GM21526 (cell line): ENCODE results near the gene PRKAB2.
"Not testable (repeated sequence)": the region's sequence is repeated elsewhere in the genome, so short reads cannot be mapped to it uniquely, and the experiment has no call there.

Source experiments
- ATAC-seq: cut with Tn5 transposase; IDR thresholded peaks from one replicate; pipeline ENCODE4 v1.9.1; 2021; ENCODE audit warnings: moderate library complexity; ENCODE audit not compliant: unreplicated experiment, low FRiP score

PRKAB2 gene, protein sequence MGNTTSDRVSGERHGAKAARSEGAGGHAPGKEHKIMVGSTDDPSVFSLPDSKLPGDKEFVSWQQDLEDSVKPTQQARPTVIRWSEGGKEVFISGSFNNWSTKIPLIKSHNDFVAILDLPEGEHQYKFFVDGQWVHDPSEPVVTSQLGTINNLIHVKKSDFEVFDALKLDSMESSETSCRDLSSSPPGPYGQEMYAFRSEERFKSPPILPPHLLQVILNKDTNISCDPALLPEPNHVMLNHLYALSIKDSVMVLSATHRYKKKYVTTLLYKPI

GRCh38 chr1:147172168-147173016 lies at the start of gene PRKAB2:
PRKAB2 (minus strand) TSS chr1:147172470; CDS start chr1:147172144, 326 bp downstream.
- ATAC-seq = peak; percentile 90

- ATAC-seq = no peak
Observed at GRCh38 chr1:147218606-147219005, 46.3 kb upstream of the PRKAB2 start.

DNA sequence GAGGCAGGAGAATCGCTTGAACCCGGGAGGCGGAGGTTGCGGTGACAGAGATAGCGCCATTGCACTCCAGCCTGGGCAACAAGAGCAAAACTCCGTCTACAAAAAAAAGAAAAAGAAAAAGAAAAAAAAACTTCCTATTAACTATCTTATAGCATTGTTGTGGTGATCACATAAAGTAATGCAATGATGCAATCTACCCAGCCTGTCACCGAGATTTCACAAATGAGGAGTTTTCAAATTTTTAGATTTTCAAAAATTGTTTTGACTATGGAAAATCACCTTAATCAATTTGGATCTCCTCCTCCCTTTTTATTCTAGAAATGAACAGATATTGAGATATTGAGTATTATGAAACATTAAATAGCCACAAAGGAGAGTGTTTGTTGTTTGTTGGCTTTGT lies 44.9 kb upstream of the PRKAB2 start:
- no peak for ATAC-seq

DNA sequence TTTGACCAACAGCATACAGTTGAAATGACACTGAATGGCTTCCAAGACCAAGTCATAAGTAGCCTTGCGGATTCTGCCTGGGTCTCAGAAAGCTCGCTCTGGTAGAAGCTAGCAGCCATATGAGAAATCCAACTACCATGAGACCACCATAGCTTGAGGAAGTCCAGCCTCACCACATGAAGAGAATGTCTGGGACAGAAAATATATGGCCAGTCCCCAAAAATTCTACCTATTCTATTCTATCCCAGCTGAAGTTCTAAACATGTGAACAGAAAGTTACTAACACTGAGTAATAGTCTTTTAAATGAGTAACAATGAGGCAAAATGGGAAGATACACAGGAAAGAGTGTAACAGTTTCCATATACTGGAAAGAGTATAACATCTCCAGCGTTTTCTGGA lies 43.9 kb upstream of the PRKAB2 start:
- ATAC-seq = no peak

- no peak for ATAC-seq
Observed at GRCh38 chr1:147215540-147215916, 43.3 kb upstream of the PRKAB2 start.

DNA sequence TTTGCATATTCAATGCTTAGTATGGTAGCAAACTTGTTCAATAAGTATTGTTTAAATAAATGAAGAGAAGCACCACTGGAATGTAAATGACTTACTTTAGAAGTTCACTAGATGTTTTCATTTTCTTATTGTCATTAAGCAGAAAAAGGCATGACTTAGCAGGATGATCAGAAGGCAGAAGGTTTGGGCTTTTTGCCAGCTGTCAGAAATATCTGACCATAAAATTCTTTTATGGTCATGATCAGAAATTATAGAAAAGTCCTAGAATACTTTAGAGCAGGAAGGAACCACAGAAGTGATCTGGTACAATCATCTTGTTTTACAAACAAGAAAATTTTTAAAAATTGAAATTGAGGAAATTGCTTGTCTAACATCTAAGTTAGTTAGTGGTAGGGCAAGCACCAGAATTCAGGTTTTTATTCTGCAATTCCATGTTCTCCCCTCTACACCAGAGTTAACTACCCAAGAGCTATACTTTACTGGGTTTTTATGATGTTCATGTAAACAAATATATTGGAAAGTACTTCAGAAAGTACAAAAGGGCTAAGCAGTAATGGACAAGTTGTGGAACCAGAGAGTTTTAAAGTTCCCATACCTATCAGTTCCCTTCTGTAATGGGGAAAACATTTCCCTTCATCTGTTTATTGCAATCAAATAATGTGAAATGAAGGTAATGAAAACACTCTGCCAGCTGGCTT lies 42.7 kb upstream of the PRKAB2 start:
- ATAC-seq = no peak

GRCh38 chr1:147214325-147214724 lies 42.1 kb upstream of the PRKAB2 start:
- no peak for ATAC-seq

DNA sequence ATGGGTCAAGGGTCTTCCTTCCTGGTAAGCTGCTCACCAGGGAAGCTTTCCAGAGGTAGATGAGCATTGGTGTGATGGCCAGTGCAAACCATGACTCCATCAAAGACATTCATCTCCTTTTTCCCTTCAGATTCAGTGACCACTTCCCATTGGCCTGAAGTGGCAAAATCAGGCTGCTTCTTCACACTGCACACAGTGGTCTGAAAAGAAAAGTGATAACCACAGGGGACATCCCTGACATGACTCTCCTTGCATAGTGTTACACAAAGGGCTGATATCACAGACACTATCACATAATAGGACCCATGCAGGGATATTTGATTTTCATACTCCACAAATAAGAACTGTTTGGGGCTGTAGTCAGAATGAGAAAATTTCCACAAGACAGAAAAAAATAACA lies 41.0 kb upstream of the PRKAB2 start:
- ATAC-seq = no peak

GRCh38 chr1:147211577-147211976 lies 39.3 kb upstream of the PRKAB2 start:
- no peak for ATAC-seq

- ATAC-seq = no peak
Observed at GRCh38 chr1:147210987-147211386, 38.7 kb upstream of the PRKAB2 start.

DNA sequence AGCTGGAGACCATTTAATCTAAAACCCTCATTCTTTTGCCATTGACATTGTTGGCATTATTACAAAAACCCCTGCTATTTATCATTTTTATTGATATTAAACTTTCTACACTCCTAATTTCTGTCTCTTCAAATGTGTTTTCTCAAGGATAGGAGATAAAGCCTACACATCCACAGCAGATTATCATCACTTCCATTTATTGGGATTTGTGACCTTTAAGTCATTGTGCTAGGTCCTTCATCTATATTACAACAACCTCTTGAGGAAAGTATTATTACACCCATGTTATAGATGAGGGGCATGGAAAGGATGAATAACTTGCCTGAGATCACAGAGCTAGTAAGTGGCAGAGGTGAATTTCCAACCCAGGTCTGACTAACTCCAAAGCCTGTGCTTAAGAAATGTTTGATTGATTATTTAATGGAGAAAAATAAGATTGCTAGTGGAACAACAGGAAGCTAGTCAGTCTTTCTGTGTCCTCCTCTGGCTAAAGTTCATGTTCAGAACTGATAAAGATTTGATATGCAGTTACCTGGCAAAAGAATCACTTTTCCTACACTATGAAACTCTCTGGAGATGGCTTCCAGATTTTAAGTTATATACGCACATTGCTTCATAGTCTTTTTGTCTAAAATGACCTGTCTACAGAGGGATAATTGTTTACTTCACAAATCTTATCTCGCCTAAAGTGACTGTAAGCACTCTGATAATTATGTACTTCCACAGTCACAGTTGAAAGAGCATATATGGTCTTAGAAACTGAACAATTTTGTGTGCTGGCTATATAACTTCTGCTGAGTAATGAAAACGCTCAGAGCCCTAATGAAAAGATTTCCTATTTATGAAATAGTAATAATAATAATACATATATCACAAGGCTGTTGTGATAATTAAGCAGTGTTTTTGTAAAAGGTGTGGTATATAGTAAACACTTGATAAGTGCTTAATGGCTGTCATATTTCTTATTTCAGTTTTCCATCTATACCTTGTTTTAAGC lies 37.9 kb upstream of the PRKAB2 start:
- ATAC-seq = no peak

GRCh38 chr1:147208619-147209018 lies 36.3 kb upstream of the PRKAB2 start:
- ATAC-seq = no peak

DNA sequence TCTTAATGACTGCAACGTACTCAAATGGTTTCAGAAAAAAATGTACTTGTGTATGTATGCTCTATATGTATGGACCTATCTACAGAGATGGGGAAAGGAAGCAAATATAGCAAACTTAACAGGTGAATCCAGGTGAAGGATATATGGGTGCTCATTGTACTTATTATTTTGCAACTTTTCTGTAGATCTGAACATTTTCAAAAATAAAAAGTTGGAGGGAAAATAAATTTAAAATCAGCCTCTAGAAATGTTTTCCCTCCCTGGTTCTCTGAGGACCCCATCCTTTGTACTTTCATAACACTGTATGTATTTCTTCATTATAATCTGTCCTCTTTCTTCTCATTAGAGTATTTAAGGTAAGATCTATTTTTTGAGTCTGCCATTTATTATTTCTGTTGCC lies 34.9 kb upstream of the PRKAB2 start:
- ATAC-seq = no peak

DNA sequence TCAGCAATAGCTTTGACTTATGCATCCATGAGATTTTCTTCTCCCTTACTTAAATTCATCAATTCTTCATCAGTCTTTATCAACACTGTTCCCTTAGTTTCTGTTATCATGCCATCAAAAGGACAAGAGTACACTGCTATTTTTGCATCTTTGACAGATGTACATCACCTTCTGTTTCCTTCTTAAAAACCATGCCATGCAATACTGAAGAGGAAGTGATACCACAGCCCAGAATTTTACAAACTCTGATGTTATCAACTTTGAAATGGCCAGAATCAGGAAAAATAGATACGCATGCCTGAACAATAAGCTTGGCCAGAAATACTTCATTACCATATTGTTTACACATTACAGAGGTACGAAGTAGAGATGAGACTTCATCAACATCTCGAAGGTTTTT lies 31.8 kb upstream of the PRKAB2 start:
- ATAC-seq = no peak

DNA sequence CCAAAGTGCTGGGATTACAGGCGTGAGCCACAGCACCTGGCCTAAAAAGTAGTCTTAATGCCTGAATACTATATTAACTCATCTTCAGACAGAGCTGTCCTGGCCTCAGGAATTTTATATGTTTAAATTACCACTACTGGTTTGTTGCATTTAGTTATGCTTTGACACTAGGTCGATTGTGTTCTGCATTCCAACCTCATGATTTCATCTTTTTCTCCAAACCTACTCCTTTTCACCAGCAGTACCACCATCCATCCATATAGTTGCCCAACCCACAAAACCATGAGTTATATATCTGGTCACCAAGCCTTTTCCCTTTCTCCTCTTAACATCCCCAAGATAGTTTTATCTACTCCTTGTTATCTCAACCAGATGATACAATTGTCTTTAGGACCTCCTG lies 30.3 kb upstream of the PRKAB2 start:
- ATAC-seq = no peak

DNA sequence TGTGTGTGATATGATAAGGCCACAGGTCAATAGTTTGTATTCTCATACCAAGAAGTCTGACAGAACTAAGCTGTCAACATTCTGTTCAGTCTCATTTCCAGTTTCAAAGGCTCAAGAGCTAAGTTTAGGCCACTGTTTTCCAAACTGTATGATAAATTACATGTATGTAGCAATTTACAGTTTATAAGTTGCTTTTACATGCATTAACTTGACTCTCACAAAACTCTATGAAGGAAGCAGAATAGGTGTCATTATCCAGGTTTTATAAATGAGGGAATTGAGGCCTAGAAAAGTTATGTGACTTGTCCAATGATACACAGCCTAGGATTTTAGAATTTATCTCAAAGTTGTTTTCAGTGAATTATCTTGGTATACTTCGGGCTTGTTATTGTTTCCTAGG lies 29.5 kb upstream of the PRKAB2 start:
- ATAC-seq = no peak

DNA sequence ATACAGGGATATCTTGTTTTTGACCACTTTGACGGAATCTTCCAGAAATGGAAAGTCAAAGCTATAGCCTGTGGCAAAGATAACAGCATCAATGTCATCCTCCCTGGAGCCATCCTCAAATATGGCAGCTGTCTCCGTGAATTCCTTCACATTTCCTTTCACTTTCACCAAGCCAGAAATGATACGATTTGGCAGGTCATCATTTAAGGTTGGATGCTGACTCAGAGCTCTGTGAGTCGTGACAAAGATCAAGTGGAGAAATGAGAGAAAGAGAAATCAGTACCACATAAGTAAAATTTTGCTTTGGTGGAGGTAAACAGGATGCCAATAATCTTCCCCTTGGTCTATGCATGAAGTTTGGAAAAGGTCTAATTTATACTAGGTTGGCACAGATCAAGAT lies 29.0 kb upstream of the PRKAB2 start:
- ATAC-seq = no peak

DNA sequence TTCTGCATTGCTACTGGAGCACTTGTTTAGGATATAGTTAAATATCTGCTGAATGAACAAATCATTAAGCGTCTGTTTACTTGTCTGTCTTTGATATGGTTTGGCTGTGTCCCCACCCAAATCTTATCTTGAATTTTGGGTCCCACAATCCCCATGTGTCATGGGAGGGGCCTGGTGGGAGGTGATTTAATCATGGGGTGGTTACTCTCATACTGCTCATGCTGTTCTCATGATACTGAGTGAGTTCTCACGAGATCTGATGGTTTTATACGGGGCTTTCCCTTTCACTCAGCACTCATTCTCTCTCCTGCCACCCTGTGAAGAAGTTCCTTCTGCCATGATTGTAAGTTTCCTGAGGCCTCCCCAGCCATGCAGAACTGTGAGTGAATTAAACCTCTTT lies 25.1 kb upstream of the PRKAB2 start:
- ATAC-seq = not testable (repeated sequence)

DNA sequence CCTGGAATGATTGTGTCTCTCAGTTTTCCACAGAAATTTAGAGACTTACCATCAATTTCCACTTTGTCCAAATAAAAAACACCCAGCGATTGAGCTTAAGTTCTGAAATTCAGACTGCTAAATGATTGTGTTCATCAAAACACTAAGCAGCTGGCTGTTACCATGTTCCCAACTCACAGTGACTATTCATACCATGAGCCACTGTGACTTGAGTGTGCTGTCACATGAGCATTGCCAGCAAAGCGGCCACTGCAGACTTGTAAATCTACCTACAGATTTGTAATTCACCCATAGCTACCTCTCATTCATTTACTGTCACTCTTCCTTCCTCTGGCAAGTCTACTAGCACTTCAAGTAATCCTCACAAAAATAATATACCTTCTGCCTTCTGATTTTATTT lies 17.2 kb upstream of the PRKAB2 start:
- no peak for ATAC-seq

DNA sequence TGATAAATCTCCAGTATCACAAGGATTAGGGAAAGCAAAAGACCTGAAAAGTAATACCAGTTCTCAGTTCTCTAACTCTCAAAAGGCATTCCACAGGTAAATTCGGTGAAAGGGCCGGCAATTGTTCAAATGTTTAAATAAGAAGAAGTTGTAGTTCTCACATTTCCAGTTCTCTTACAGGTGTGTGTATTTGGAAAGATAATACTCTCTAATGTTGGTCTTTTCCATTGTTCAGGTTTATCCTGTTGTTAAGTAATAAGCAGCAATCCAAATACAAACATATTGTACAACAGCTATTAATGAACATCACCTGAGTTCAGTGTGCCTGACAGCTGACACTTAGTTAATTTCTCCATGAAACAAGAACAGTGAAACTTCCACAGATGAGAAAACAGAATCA lies 13.2 kb upstream of the PRKAB2 start:
- ATAC-seq = no peak
